Endodermal cell (in vitro differentiated cells): ENCODE data around the gene ZNF648. TPM values are rescaled to one million over a fixed set of nuclear protein-coding genes. Genes with fewer than 3 reads are reported as not detected.
"Not testable (repeated sequence)": the region's sequence is repeated elsewhere in the genome, so short reads cannot be mapped to it uniquely, and the experiment has no call there.

ENCODE experiments used
- DNase-seq: peaks from one replicate; pipeline ENCODE4 v3.0.0-alpha.2; 2017
- H3K27ac ChIP-seq: 2 replicates; pipeline ENCODE4 v1.5.1; 2013; ENCODE audit warnings: mild to moderate bottlenecking, low read depth, low read length, moderate library complexity
- H3K27me3 ChIP-seq: 2 replicates; pipeline ENCODE4 v1.6.1; 2013; ENCODE audit warnings: mild to moderate bottlenecking, low read length, moderate library complexity; ENCODE audit not compliant: insufficient read depth, control insufficient read depth, poor library complexity, severe bottlenecking
- H3K36me3 ChIP-seq: 2 replicates; pipeline ENCODE4 v1.7.0; 2013; ENCODE audit warnings: mild to moderate bottlenecking, low read length, moderate library complexity; ENCODE audit not compliant: control insufficient read depth, insufficient read depth
- H3K4me1 ChIP-seq: one replicate; pipeline ENCODE4 v1.7.0; 2013; ENCODE audit warnings: low read length; ENCODE audit not compliant: control insufficient read depth, insufficient read depth
- H3K4me3 ChIP-seq: 2 replicates; pipeline ENCODE4 v1.5.1; 2013; ENCODE audit warnings: mild to moderate bottlenecking, low read length, moderate library complexity
- H3K9ac ChIP-seq: 2 replicates; pipeline ENCODE4 v1.6.1; 2013; ENCODE audit warnings: mild to moderate bottlenecking, low read length, moderate library complexity; ENCODE audit not compliant: poor library complexity, severe bottlenecking; ENCODE audit errors: extremely low read depth
- H3K9me3 ChIP-seq: 2 replicates; pipeline ENCODE4 v1.6.1; 2013; ENCODE audit warnings: mild to moderate bottlenecking, low read length, moderate library complexity; ENCODE audit not compliant: control insufficient read depth
- H3K27ac Mint-ChIP-seq: 2 replicates; pipeline ENCODE4 v1.8.0; 2020; ENCODE audit warnings: mixed read lengths
- H3K27me3 Mint-ChIP-seq: 2 replicates; pipeline ENCODE4 v1.8.0; 2021; ENCODE audit warnings: mild to moderate bottlenecking, mixed read lengths; ENCODE audit not compliant: insufficient read depth
- H3K36me3 Mint-ChIP-seq: 2 replicates; pipeline ENCODE4 v1.8.0; 2020; ENCODE audit warnings: low read depth, mixed read lengths
- H3K4me1 Mint-ChIP-seq: 2 replicates; pipeline ENCODE4 v1.8.0; 2020; ENCODE audit warnings: mixed read lengths
- H3K4me3 Mint-ChIP-seq: 2 replicates; pipeline ENCODE4 v1.8.0; 2020; ENCODE audit warnings: mild to moderate bottlenecking, moderate library complexity, mixed read lengths
- H3K9me3 Mint-ChIP-seq: 2 replicates; pipeline ENCODE4 v1.8.0; 2020; ENCODE audit warnings: mild to moderate bottlenecking, mixed read lengths
- CTCF ChIP-seq: fragments of 200-600 bp; sonication (generic); conservative IDR thresholded peaks from 2 replicates; pipeline ENCODE4 v1.5.0; 2021; ENCODE audit warnings: antibody characterized with exemption, mild to moderate bottlenecking
- WGBS, 2 experiments: methylation state at CpG; one replicate each; pipeline versions ENCODE4 v1.1.5 to v1.1.7; 2013; ENCODE audit warnings: missing lambda C conversion rate in 2 of 2, mixed read lengths in 1 of 2; ENCODE audit not compliant: insufficient coverage in 1 of 2, insufficient read length in 1 of 2; 5-methylcytosine and 5-hydroxymethylcytosine counted together
- total RNA-seq, 2 donors: library from RNA; stranded (reverse); fragmentation: NEBNext Ultra II Directional in 1 of 2; extraction: Animal tissue kit (Norgen Biotek cat#: 25700) in 1 of 2; gene quantifications; 2 replicates in 1 of 2; 3 replicates in 1 of 2; pipeline ENCODE4 v1.2.1, GENCODE V29; 2021

The ZNF648 gene
- total RNA-seq, 2 donors from 2014 or later, result 0.29 TPM; not detected in 1

DNA sequence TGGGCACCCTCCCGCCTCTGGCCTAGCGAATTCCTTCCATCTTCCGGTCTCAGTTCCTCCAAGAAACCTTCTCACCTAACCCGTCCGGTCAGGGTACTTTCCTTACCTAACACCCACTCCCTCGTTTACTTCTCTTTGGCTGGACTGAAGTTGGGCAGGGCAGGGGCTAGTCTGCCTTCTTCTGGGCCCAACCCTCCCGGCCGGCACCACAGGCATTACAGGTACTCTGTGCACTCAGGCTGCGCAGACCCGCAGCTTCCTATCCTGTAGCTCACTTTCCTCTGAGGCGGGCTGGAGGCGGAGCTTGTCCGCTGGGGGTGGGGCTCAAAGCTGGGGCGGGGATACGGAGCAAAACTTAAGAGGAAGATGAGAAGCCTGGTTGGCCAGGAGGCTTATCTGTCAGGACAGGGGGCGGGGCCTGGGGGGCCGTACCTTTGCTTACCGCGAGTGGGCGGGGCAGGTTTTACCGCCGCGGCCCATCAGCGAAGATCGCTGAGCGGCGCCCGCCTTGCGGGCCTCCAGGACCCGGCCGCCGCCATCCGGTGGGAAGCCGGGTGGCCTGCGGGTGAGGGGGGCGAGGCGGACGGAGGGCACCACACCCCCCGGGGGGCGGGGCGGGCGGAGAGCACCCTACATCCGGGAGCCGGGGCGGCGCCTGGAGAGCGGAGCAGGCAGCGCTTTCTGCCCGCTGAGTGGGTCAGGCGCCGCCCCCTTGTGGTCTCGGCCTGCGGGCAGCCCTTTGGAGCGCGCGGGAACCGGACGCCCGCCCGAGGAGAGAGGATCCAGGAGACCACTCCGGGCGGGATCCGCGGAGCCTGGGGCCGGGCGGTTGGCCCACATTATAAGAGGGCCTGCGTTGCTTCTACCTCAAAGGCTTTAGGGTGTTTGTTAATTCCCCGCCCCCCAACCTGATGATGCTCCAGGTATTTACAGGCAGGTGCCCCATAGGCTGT lies 31.9 kb downstream of the ZNF648 start:
- peaks cover 15% of the 10 kb centered on the region for H3K27me3 ChIP-seq
- Mint-ChIP-seq H3K9me3 (no peaks in the 10 kb centered on the region), H3K27ac (peak overlapping the region; percentile 98), H3K27me3 (peaks cover 13% of the 10 kb centered on the region), H3K36me3 (no peaks in the 10 kb centered on the region), H3K4me1 (peaks cover 13% of the 10 kb centered on the region), H3K4me3 (peak overlapping the region; percentile 77)
- no peaks in the 10 kb centered on the region for H3K36me3 ChIP-seq
- no peak overlapping the region for H3K27ac ChIP-seq
- no peaks in the 10 kb centered on the region for H3K9me3 ChIP-seq
- peak; percentile 100 for DNase-seq
- 1 to 5% methylated on average over 10 to 68 of the region's 68 CpGs for WGBS, 2 experiments
- peak overlapping the region; percentile 89 for H3K4me3 ChIP-seq
- H3K4me1 ChIP-seq, result no peaks in the 10 kb centered on the region
- peak; percentile 73 for TF ChIP-seq CTCF
- H3K9ac ChIP-seq, result peak overlapping the region; percentile 39

- Histone ChIP-seq H3K27ac (no peak overlapping the region), H3K27me3 (peaks cover 15% of the 10 kb centered on the region), H3K9ac (peak overlapping the region; percentile 39), H3K36me3 (no peaks in the 10 kb centered on the region), H3K4me3 (peak overlapping the region; percentile 89), H3K9me3 (no peaks in the 10 kb centered on the region), H3K4me1 (no peaks in the 10 kb centered on the region)
- H3K9me3 Mint-ChIP-seq, result no peaks in the 10 kb centered on the region
- H3K36me3 Mint-ChIP-seq, result no peaks in the 10 kb centered on the region
- TF ChIP-seq CTCF, result no peak
- H3K4me3 Mint-ChIP-seq, result peak overlapping the region; percentile 77
- peak overlapping the region; percentile 98 for H3K27ac Mint-ChIP-seq
- no peak for DNase-seq
- WGBS, 2 experiments, result 21 to 33% methylated on average over 2 of the region's 2 CpGs
- peaks cover 13% of the 10 kb centered on the region for H3K27me3 Mint-ChIP-seq
- peaks cover 13% of the 10 kb centered on the region for H3K4me1 Mint-ChIP-seq
These were observed 32.5 kb downstream of the ZNF648 start for GRCh38 chr1:182029002-182029378.

- H3K9me3 ChIP-seq, result peaks cover 9% of the 10 kb centered on the region
- Mint-ChIP-seq H3K9me3 (peaks cover 30% of the 10 kb centered on the region), H3K27ac (no peak overlapping the region), H3K27me3 (no peaks in the 10 kb centered on the region), H3K4me1 (no peaks in the 10 kb centered on the region), H3K4me3 (no peak overlapping the region), H3K36me3 (peaks cover 2% of the 10 kb centered on the region)
- TF ChIP-seq CTCF, result peak; percentile 70
- no peak overlapping the region for H3K9ac ChIP-seq
- no peak for DNase-seq
- 92 to 97% methylated on average over 1 to 2 of the region's 2 CpGs for WGBS, 2 experiments
- H3K27ac ChIP-seq, result no peak overlapping the region
- H3K4me1 ChIP-seq, result no peaks in the 10 kb centered on the region
- no peak overlapping the region for H3K4me3 ChIP-seq
- no peaks in the 10 kb centered on the region for H3K27me3 ChIP-seq
- no peaks in the 10 kb centered on the region for H3K36me3 ChIP-seq
These were observed 46.2 kb downstream of the ZNF648 start for GRCh38 chr1:182015360-182015759.

DNA sequence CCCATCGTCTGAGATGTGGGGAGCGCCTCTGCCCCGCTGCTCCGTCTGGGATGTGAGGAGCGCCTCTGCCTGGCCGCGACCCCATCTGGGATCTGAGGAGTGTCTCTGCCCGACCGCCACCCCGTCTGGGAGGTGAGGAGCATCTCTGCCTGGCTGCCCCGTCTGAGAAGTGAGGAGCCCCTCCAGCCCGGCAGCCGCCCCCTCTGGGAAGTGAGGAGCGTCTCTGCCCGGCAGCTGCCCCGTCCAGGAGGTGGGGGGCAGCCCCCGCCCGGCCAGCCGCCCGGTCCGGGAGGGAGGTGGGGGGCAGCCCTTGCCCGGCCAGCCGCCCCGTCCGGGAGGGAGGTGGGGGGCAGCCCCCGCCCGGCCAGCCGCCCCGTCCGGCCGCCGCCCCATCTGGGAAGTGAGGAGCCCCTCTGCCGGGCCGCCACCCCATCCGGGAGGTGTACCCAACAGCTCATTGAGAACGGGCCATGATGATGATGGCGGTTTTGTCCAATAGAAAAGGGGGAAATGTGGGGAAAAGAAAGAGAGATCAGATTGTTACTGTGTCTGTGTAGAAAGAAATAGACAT lies 50.6 kb downstream of the ZNF648 start:
- not testable (repeated sequence) for H3K9ac ChIP-seq, H3K9me3 ChIP-seq, H3K36me3 Mint-ChIP-seq, H3K4me1 Mint-ChIP-seq, H3K36me3 ChIP-seq, H3K27ac ChIP-seq, H3K27ac Mint-ChIP-seq, H3K4me3 Mint-ChIP-seq, H3K4me1 ChIP-seq, H3K27me3 ChIP-seq, H3K4me3 ChIP-seq, H3K27me3 Mint-ChIP-seq, DNase-seq
- 93 to 97% methylated on average over 10 to 37 of the region's 37 CpGs for WGBS, 2 experiments
- H3K9me3 Mint-ChIP-seq, result peaks cover 43% of the 10 kb centered on the region

DNA sequence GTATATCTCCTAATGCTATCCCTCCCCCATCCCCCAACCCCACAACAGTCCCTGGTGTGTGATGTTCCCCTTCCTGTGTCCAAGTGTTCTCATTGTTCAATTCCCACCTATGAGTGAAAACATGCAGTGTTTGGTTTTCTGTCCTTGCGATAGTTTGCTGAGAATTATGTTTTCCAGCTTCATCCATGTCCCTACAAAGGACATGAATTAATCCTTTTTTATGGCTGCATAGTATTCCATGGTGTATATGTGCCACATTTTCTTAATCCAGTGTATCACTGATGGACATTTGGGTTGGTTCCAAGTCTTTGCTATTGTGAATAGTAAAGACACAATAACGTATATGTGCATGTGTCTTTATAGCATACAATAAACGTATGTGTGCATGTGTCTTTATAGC lies 56.1 kb downstream of the ZNF648 start:
- not testable (repeated sequence) for H3K9me3 ChIP-seq, DNase-seq, H3K27ac Mint-ChIP-seq, H3K4me1 ChIP-seq, H3K27ac ChIP-seq, H3K36me3 Mint-ChIP-seq, H3K4me1 Mint-ChIP-seq, H3K27me3 Mint-ChIP-seq, H3K4me3 ChIP-seq, H3K4me3 Mint-ChIP-seq, H3K27me3 ChIP-seq, H3K9ac ChIP-seq, H3K36me3 ChIP-seq
- WGBS, 2 experiments, result 88% methylated on average over 3 of the region's 3 CpGs; no CpG with 5 or more reads in 1 of the 2 experiments
- H3K9me3 Mint-ChIP-seq, result peaks cover 27% of the 10 kb centered on the region
